NCI-H2029 (cell line): Measurements from ENCODE around the gene CST9.
"Not testable (repeated sequence)": the region's sequence is repeated elsewhere in the genome, so short reads cannot be mapped to it uniquely, and the experiment has no call there.

Experiments
- DNase-seq: peaks from one replicate; lab custom pipeline; 2025; lab: John Stamatoyannopoulos, UW

CST9 gene

GRCh38 chr20:23623666-23624323 lies 18.1 kb upstream of the CST9 start:
- DNase-seq: no peak

GRCh38 chr20:23622839-23623343 lies 17.2 kb upstream of the CST9 start:
- DNase-seq: no peak

- not testable (repeated sequence) for DNase-seq
Measured at GRCh38 chr20:23622401-23622800, 16.7 kb upstream of the CST9 start.

GRCh38 chr20:23620670-23621386 lies 15.1 kb upstream of the CST9 start:
- not testable (repeated sequence) for DNase-seq

GRCh38 chr20:23614163-23614562 lies 8.4 kb upstream of the CST9 start:
- DNase-seq: no peak

- DNase-seq: no peak
Measured at GRCh38 chr20:23613676-23614075, 8.0 kb upstream of the CST9 start.

- no peak for DNase-seq
Measured at GRCh38 chr20:23612396-23612795, 6.7 kb upstream of the CST9 start.

GRCh38 chr20:23609486-23610109 lies 3.9 kb upstream of the CST9 start:
- DNase-seq: no peak

GRCh38 chr20:23608251-23608846 lies 2.6 kb upstream of the CST9 start:
- DNase-seq: no peak

GRCh38 chr20:23607497-23608245 lies 2.0 kb upstream of the CST9 start:
- no peak for DNase-seq

- peak; percentile 50 for DNase-seq
Measured at GRCh38 chr20:23606652-23607049, 934 bp upstream of the CST9 start.

- no peak for DNase-seq
Measured at GRCh38 chr20:23604306-23604705, 1.4 kb downstream of the CST9 start.

- no peak for DNase-seq
Measured at GRCh38 chr20:23603321-23603720, 2.4 kb downstream of the CST9 start.

- no peak for DNase-seq
Measured at GRCh38 chr20:23602699-23603098, 3.0 kb downstream of the CST9 start.

GRCh38 chr20:23602241-23602640 lies 3.5 kb downstream of the CST9 start:
- no peak for DNase-seq

GRCh38 chr20:23601715-23602114 lies 4.0 kb downstream of the CST9 start:
- no peak for DNase-seq

- DNase-seq: no peak
Measured at GRCh38 chr20:23598481-23598880, 7.2 kb downstream of the CST9 start.

GRCh38 chr20:23596579-23597250 lies 9.0 kb downstream of the CST9 start:
- no peak for DNase-seq

GRCh38 chr20:23595941-23596340 lies 9.8 kb downstream of the CST9 start:
- no peak for DNase-seq

GRCh38 chr20:23588434-23589403 lies 17.0 kb downstream of the CST9 start:
- no peak for DNase-seq
